Keratinocyte (primary cell): ENCODE data around the gene OSBPL10.

Experiments used
- CTCF ChIP-seq, 3 experiments: IDR thresholded peaks in 1 of 3; conservative IDR thresholded peaks in 1 of 3; optimal IDR thresholded peaks in 1 of 3; 2 replicates in 2 of 3; 3 replicates in 1 of 3; pipeline versions ENCODE3 to v1.5.1; 2011; ENCODE audit warnings: low read length in 3 of 3, mild to moderate bottlenecking in 3 of 3, moderate library complexity in 2 of 3, control low read depth in 1 of 3, inconsistent platforms in 1 of 3; ENCODE audit not compliant: insufficient read depth in 2 of 3; ENCODE audit errors: extremely low read depth in 1 of 3
- EZH2 ChIP-seq: IDR thresholded peaks from one replicate; pipeline ENCODE4 v1.6.1; 2012; ENCODE audit warnings: inconsistent platforms, mild to moderate bottlenecking, low read length, moderate library complexity

GRCh38 chr3:31921837-31922236 is 59.2 kb downstream of the OSBPL10 start:
- TF ChIP-seq CTCF (optimal IDR thresholded peaks at IDR 0.05 in 1 of 3, IDR thresholded peaks at IDR 0.05 in 1 of 3, conservative IDR thresholded peaks at IDR 0.05 in 1 of 3; ENCODE audit: extremely low read depth in 1 of 3, insufficient read depth in 2 of 3, low read length in 3 of 3) (no peak), EZH2 (no peak)
